MG63 (cell line): ENCODE data around the gene MBTPS2. TPM values are rescaled to one million over a fixed set of nuclear protein-coding genes. Genes with fewer than 3 reads are reported as not detected.
"Not testable (repeated sequence)": the region's sequence is repeated elsewhere in the genome, so short reads cannot be mapped to it uniquely, and the experiment has no call there.

Experiments
- DNase-seq: peaks from one replicate; pipeline ENCODE4 v3.0.0-alpha.2; 2020
- H3K27me3 ChIP-seq: fragments of 250-450 bp; sonication (Bioruptor Pico); 2 replicates; pipeline ENCODE4 v1.5.1; 2020; ENCODE audit warnings: mild to moderate bottlenecking, moderate library complexity
- H3K36me3 ChIP-seq: fragments of 250-450 bp; sonication (Bioruptor Pico); 2 replicates; pipeline ENCODE4 v1.5.1; 2020; ENCODE audit warnings: mild to moderate bottlenecking, moderate library complexity
- H3K4me3 ChIP-seq: fragments of 250-450 bp; sonication (Bioruptor Pico); 2 replicates; pipeline ENCODE4 v1.5.1; 2020; ENCODE audit warnings: mild to moderate bottlenecking, moderate library complexity
- H3K9me3 ChIP-seq: fragments of 250-450 bp; sonication (Bioruptor Pico); 2 replicates; pipeline ENCODE4 v1.5.1; 2020; ENCODE audit warnings: mild to moderate bottlenecking, moderate library complexity
- total RNA-seq: library from RNA; depleted of rRNA; stranded (reverse); fragments of >200 nt; shearing (Covaris generic); gene quantifications from 2 replicates; pipeline ENCODE4 v1.2.3, GENCODE V29; 2014; ENCODE audit warnings: low replicate concordance

Gene MBTPS2
- total RNA-seq, 1 experiment from 2014 or later = 8.8 TPM

DNA sequence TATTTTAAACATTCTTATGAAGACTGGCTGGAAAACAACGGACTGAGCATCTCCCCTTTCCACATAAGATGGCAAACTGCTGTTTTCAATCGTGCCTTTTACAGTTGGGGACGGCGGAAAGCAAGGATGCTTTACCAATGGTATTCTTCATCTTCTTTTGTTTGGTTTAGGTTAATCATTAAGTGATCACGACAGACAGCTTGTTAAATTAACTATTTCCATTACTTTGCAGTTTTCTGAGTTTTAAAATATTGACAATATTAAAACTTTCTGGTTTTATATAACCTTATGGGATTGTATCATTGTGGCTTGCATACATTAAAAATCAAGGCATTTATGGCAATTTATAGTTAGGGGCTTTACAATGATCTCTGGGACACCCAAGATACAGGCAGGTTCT is 3.8 kb downstream of the MBTPS2 start:
- Histone ChIP-seq H3K36me3 (peaks cover 18% of the 10 kb centered on the region), H3K27me3 (no peaks in the 10 kb centered on the region), H3K9me3 (no peaks in the 10 kb centered on the region), H3K4me3 (no peak overlapping the region)
- no peak for DNase-seq

DNA sequence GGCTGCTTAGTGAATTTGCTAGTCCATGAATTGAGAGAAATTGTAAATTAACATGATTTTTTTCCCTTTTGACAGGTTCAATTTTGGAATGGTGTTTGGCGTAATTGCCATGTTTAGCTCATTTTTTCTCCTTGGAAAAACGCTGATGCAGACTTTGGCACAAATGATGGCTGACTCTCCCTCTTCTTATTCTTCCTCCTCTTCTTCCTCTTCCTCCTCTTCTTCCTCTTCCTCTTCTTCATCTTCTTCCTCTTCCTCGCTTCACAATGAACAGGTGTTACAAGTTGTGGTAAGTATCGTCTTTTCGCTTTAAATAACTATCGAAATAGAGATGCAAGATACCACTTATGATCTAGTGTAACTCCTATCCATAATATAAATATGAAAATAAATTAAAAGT is 5.7 kb downstream of the MBTPS2 start:
- no peaks in the 10 kb centered on the region for H3K27me3 ChIP-seq
- H3K9me3 ChIP-seq = no peaks in the 10 kb centered on the region
- no peak overlapping the region for H3K4me3 ChIP-seq
- peaks cover 18% of the 10 kb centered on the region for H3K36me3 ChIP-seq
- no peak for DNase-seq

DNA sequence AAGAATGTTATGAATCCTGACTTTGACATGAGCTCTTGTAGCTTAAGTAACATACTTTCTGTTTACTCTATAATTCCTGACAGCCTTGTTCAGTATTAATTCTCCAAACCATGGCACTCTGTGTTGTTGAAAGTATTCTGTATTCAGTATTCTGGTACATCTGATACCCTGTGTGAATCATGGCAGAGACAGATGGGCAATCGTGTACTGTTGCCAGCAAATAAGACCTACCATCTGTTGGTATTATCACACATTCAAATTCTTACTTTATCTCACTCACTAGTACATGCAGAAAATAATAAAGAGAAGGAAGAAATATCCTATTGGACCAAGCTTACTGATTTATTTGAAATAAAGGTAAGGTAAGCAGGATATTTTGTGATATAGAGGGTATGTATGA is 7.9 kb downstream of the MBTPS2 start:
- DNase-seq = no peak
- peaks cover 24% of the 10 kb centered on the region for H3K36me3 ChIP-seq
- no peak overlapping the region for H3K4me3 ChIP-seq
- no peaks in the 10 kb centered on the region for H3K27me3 ChIP-seq
- H3K9me3 ChIP-seq = no peaks in the 10 kb centered on the region

DNA sequence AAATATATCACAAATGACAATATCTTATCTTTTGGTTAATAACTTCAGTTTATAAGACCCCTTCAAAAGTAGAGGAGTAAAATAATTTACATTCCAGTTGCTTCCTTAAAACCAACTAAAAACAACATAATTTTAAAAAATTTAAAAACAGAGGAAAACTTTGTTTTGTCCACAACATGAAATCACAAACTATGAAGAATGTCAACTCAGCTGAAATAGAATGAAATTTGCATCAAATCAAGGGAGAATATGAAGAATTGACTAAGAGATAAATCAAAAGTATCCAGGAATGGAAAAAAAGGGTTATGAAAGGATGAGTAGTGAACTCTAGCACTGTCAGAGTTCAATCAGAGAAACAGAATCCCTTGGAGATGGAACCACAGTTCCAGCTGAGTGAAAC is 14.2 kb downstream of the MBTPS2 start:
- no peak for DNase-seq
- Histone ChIP-seq H3K9me3 (no peaks in the 10 kb centered on the region), H3K36me3 (peaks cover 23% of the 10 kb centered on the region), H3K27me3 (no peaks in the 10 kb centered on the region), H3K4me3 (no peak overlapping the region)

DNA sequence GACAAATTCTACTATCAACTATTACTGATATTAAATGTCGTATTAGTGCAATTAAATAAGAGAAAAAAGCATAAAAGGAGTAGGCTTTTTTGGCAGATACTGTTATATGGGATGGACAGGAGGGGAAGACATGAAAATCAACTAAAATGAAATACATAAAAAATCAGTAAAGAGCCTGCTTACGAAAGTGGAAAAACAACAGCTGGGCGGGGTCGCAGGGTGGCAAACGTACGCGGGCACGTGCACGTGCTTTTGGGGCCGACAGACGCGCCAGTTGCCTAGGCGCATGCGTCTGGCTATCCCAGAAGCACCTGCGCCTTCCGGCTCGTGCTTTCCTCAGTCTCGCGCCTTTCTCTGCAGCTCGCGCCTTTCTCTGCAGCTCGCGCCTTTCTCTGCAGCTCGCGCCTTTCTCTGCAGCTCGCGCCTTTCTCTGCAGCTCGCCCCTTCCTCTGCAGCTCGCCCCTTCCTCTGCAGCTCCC is 16.6 kb downstream of the MBTPS2 start, which contains the start of gene YY2:
Gene YY2 (plus strand): TSS at position 51 of the 479 bp plus-strand sequence. CDS start 498 bp downstream, outside the sequence.
- Histone ChIP-seq H3K4me3 (no peak within 1 kb of the TSS), H3K36me3 (peaks cover 20% of the 10 kb centered on the region), H3K9me3 (no peaks in the 10 kb centered on the region), H3K27me3 (no peaks in the 10 kb centered on the region)
- DNase-seq = no peak

DNA sequence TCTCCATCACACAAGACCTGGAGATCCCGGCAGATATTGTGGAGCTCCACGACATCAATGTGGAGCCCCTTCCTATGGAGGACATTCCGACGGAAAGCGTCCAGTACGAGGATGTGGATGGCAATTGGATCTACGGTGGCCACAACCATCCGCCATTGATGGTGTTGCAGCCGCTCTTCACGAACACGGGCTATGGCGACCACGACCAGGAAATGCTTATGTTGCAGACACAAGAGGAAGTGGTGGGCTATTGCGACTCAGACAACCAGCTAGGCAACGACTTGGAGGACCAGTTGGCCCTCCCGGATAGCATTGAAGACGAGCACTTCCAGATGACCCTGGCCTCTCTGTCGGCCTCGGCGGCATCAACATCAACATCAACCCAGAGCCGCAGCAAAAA is 17.1 kb downstream of the MBTPS2 start:
- no peak overlapping the region for H3K4me3 ChIP-seq
- H3K36me3 ChIP-seq = peaks cover 19% of the 10 kb centered on the region
- no peaks in the 10 kb centered on the region for H3K9me3 ChIP-seq
- no peak for DNase-seq
- no peaks in the 10 kb centered on the region for H3K27me3 ChIP-seq

DNA sequence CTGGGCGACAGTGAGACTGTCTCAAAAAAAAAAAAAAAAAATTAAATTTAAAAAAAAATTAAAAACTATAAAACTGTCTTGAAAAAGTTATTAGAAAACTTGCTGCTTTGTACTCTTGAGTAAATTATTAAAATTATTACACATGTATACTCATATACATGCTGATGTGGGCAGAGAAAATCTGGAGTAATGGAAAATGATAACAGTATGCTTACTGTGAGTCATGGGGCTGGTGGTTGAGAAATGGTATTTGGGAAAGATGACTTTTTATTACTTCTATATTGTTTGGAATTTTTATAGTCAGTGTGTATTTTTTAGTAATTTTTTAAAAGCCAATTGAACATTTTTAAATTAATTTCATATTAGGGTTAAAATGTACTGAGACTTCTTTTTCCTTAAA is 23.8 kb downstream of the MBTPS2 start:
- Histone ChIP-seq H3K36me3 (peaks cover 2% of the 10 kb centered on the region; the same call in 1 of the 2 replicates), H3K9me3 (no peaks in the 10 kb centered on the region), H3K4me3 (no peak overlapping the region), H3K27me3 (no peaks in the 10 kb centered on the region)
- no peak for DNase-seq

DNA sequence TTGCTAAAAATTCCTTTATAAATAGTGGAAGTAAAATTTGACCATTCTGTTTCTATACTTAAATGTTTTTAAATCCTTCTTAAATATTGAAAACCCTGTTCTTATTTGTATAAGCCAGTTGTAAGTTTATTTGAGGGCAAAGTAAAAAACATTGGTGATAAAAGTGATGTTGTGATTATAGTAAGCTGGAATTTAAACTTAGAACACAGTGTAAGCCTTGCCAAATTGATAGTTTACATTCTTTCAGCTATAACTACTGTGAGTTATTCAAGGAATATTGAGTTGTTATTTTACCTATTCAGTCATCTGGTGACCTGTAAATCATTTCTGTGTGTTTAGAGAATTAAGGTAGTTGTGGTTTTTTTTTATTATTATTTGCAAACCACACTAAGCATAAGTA is 26.0 kb downstream of the MBTPS2 start:
- H3K9me3 ChIP-seq = no peaks in the 10 kb centered on the region
- no peak for DNase-seq
- no peak overlapping the region for H3K4me3 ChIP-seq
- H3K36me3 ChIP-seq = peaks cover 2% of the 10 kb centered on the region
- no peaks in the 10 kb centered on the region for H3K27me3 ChIP-seq

DNA sequence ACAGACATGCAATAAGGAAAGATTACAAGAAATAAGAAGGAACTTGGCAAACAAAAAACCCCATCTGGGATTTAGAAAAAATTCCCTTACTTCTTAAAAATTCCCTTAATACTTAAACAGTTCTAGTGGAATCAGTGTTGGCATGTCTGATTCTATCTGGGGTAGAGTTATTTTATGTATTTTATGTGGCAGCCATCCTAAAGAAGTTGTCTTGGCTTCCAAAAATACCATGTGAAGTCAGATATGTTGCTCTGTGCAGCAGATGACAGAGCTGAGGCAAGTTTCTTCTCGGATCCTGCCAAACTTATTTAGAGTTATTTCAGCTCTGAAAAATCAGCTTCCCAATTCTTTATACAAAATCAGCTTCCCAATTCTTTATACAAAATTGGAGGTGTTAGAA is 31.1 kb downstream of the MBTPS2 start:
- DNase-seq = no peak
- Histone ChIP-seq H3K36me3 (peaks cover 3% of the 10 kb centered on the region; the same call in 1 of the 2 replicates), H3K4me3 (no peak overlapping the region), H3K9me3 (no peaks in the 10 kb centered on the region), H3K27me3 (no peaks in the 10 kb centered on the region)

DNA sequence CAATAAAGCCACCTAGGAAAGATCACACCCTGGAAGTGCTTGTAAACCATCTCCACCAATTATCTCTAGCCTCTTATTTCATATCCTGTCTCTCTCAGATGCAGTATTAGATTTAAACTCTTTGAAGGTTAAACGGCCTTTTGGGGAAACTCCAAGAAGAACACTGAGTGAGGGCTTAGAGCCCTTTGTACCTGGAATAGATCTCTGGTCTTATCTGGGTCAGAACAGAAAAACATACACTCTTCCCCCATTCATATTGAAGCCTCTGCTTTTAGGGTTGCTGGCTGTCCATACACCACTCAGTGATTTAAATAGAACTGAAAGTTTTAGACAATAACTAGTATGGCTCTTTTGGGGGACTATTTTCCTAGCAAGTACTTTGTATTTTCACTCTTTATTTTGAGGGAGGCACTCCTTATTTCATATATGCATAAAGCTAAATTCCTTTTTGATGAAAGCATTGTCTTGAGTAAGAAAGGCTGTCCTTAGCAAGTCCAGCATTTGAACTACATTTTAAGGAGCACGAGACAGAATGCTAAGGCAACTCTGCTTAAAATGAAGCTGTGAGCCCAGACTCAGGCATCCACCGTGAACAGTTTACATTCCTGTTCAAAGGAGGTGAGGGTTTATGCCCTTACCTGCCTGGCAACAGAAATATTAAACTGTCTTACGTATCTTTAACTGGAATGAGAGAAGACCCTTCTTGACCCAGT is 33.8 kb downstream of the MBTPS2 start:
- H3K4me3 ChIP-seq = no peak overlapping the region
- H3K9me3 ChIP-seq = no peaks in the 10 kb centered on the region
- peaks cover 3% of the 10 kb centered on the region; the same call in 1 of the 2 replicates for H3K36me3 ChIP-seq
- no peaks in the 10 kb centered on the region for H3K27me3 ChIP-seq
- DNase-seq = no peak

DNA sequence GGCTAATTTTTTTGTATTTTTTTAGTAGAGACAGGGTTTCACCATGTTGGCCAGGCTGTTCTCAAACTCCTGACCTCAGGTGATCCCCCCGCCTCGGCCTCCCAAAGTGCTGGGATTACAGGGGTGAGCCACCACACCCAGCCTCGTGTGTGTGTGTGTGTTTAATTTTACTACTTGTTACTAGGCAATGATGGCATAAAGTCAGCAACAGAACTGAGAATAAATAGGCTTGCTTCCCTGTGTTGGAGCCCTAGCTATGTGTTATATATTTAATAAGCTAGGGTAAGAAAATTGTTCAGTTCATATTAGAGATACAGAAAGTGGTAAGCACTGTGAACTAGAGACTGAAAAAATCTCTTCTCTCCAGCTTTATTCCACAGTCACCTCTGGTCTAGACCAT is 34.8 kb downstream of the MBTPS2 start:
- not testable (repeated sequence) for H3K4me3 ChIP-seq, H3K9me3 ChIP-seq, H3K36me3 ChIP-seq, H3K27me3 ChIP-seq, DNase-seq

DNA sequence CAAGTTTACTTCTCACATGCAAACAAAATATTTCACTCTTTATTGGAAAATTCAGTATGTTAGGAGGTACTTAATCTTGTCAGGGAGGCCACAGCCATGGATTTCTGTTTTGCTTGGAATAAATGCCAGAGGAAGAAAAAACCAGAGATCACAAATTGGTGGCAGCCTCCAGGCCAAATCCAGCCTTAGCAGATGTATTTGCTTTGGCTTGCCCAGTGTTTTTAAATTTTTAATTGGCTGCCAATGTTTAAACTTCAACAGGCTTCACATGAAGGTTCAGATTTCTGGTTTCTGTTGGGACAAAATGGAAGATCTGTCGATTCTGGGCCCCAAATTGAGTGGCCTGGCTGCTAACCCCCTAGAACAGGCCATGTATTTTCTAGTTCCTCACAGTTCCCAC is 35.6 kb downstream of the MBTPS2 start:
- peak; percentile 5 for DNase-seq
- H3K36me3 ChIP-seq = peaks cover 10% of the 10 kb centered on the region
- H3K9me3 ChIP-seq = no peaks in the 10 kb centered on the region
- H3K27me3 ChIP-seq = no peaks in the 10 kb centered on the region
- no peak overlapping the region for H3K4me3 ChIP-seq

DNA sequence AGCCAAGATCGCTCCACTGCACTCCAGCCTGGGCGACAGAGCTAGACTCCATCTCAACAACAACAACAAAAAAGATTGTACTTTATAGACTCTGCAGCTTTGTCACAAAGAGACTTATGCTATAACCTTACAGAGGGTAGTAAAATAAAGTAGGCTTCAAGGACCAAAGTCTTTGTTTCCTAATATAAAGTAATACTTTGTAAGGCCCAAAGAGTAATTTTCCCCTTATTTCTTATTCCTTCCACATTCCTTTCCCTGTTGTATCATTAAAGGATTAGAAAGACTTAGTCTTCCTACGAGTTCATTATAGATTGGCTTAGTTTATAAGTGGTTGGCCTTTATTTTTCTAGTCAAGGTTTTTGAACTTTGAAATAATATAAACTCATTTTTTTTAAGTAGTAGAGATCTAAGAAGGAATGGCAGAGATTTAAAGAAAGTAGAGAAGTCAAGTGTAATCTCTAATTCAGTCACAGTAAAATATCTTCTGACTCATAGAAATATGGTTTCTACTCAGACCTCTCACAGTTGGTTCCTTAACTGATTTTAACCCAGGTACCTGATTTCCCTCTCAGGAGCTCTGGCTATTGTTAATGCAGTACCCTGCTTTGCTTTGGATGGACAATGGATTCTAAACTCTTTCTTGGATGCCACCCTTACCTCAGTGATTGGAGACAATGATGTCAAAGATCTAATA is 42.6 kb downstream of the MBTPS2 start:
- Histone ChIP-seq H3K36me3 (peaks cover 17% of the 10 kb centered on the region; the same call in 1 of the 2 replicates), H3K27me3 (no peaks in the 10 kb centered on the region), H3K4me3 (no peak overlapping the region), H3K9me3 (no peaks in the 10 kb centered on the region)
- DNase-seq = no peak

DNA sequence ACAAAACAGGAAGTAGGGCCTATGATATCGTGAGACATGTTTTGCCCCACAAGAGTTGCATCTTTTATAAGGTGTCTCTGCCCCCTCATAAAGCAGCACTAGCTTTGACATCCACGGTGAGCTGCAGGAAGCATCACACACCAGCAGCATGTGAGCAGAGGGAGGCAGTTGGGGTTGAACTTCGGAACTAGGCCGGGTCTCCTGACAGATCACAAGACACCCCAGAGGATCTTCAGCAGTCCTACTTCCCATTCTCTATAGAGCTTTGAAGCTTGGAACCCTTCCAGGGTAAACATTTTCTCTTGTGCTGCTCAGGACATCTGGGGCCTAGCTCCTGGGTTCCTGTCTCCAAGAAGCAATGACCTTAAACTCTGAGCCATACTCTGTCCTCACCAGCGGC is 43.8 kb downstream of the MBTPS2 start:
- no peaks in the 10 kb centered on the region for H3K9me3 ChIP-seq
- no peak for DNase-seq
- H3K27me3 ChIP-seq = no peaks in the 10 kb centered on the region

DNA sequence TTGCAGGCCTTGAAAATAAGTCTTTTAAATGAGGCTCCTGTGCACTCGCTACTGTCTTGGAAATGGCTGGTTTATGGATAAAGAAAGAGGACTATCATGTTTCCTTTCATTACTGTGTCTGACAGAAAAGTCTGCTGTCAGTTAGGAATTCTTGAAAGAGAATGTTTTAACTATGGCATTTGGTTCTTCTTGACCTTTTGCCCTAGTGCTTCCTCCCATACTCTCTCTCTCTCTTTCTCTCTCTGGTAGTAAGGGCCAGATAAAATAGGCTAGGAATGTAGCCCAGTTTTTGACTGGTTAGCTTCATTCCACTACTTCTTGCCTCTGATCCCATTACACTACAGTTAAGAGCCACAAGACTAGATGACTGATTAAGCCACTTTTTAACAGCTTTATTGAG is 46.2 kb downstream of the MBTPS2 start:
- Histone ChIP-seq H3K27me3 (no peaks in the 10 kb centered on the region), H3K9me3 (no peaks in the 10 kb centered on the region), H3K4me3 (no peak overlapping the region), H3K36me3 (peaks cover 10% of the 10 kb centered on the region; the same call in 1 of the 2 replicates)
- DNase-seq = no peak

More for the DNA sequence above, 43.8 kb downstream of the MBTPS2 start:
- H3K4me3 ChIP-seq = no peak overlapping the region
- peaks cover 17% of the 10 kb centered on the region; the same call in 1 of the 2 replicates for H3K36me3 ChIP-seq

DNA sequence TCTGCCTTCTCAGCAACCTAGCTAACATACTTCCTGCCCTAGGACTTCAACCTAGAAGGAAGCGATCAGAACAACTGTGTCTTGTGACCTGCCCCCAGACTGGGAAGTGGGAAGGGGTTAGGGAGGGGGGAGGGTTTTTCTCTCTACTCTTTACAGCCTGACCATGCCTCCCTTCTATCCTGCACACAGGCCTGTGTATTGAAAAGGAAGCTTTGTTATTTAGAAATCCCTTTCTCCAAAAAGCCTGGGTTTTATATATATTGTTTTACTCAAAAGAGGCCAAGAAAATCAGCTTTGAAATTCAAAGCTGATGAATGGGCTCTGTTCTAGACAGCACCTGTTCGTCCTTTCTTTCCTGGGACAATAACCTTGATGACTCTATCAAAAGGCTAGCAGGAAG is 65.9 kb downstream of the MBTPS2 start:
- Histone ChIP-seq H3K9me3 (no peaks in the 10 kb centered on the region), H3K4me3 (no peak overlapping the region), H3K27me3 (no peaks in the 10 kb centered on the region), H3K36me3 (no peaks in the 10 kb centered on the region)
- no peak for DNase-seq

DNA sequence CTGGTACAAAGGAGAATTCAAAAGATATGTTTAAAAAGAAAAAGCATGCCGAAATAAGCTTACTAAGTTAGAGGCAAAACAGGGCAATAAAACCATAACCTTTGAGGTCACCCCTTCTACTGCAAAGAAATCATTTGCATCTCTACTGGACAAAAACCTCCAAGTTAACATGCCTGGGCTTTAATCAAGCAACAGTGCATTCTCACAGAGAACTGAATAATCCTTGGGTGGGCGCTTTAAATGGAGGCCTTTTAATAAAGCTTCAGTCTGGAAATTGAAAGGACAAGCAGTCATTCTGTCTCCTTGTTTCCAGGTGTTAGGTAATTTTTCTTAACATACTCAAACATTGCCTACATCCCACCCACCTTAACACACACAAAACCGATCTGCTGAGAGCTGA is 66.5 kb downstream of the MBTPS2 start:
- Histone ChIP-seq H3K36me3 (no peaks in the 10 kb centered on the region), H3K9me3 (no peaks in the 10 kb centered on the region), H3K4me3 (no peak overlapping the region), H3K27me3 (no peaks in the 10 kb centered on the region)
- no peak for DNase-seq

DNA sequence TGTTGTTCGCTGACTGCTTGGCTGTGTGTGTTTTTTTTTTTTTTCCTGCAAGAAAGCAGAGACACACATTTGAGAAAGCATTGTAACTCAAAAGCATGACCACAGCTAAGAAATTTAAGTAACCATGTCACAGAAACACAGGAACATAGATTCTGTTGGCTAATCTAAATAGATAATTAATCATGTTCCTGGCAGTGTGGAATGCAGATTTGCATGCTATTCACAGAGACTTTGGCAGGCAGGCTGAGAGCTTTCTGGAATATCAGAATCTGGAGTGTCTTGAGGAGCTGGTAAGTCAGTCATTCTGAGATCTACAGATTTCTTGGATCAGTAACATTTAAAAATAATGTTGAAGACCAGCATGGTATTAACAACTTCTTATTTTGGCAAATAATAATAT is 67.8 kb downstream of the MBTPS2 start:
- H3K27me3 ChIP-seq = no peaks in the 10 kb centered on the region
- no peak for DNase-seq
- no peak overlapping the region for H3K4me3 ChIP-seq
- H3K36me3 ChIP-seq = no peaks in the 10 kb centered on the region
- no peaks in the 10 kb centered on the region for H3K9me3 ChIP-seq
